SKM-1 treated with dmso at 0.1 percent for 144 hours (cell line): ENCODE measurements around the gene POMC.
"Not testable (repeated sequence)": the region's sequence is repeated elsewhere in the genome, so short reads cannot be mapped to it uniquely, and the experiment has no call there.

Experiments
- DNase-seq: peaks from one replicate; lab custom pipeline; 2025; ENCODE audit not compliant: unreplicated experiment; lab: John Stamatoyannopoulos, UW

POMC gene

DNA sequence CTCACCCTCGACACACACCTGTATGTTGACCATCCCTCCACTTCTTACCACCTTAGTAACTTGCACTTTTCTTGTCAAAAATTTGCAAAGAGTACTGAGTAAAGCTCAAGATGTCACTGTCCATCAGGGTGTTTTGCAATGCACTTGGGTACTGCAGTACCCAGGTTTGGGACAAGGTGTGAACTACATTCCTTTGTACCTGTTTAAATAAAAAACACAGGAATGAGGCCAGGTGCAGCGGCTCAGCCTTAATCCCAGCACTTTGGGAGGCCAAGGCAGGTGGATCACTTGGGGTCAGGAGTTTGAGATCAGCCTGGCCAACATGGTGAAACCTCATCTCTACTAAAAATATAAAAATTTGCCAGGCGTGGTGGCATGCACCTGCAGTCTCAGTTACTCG is 27.8 kb downstream of the POMC start:
- not testable (repeated sequence) for DNase-seq

- no peak for DNase-seq
Measured at GRCh38 chr2:25132693-25133092, 35.7 kb downstream of the POMC start.

DNA sequence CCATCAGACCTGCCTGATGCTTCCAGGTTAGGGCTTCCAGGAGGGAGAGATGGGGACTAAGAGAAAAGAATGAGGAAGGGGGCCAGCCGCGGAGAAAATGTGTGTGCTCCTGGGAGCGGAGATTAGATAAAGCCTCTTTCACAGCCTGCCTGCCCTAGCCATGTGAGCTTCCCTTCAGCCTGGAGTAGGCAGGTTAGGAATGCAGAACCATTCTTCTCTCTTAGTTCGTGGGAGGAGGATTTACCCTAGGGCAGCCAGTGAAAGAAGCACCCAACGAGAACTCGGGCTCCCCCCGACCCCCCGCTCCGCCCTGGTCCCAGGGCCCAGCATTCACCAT is 36.1 kb downstream of the POMC start:
- no peak for DNase-seq

DNA sequence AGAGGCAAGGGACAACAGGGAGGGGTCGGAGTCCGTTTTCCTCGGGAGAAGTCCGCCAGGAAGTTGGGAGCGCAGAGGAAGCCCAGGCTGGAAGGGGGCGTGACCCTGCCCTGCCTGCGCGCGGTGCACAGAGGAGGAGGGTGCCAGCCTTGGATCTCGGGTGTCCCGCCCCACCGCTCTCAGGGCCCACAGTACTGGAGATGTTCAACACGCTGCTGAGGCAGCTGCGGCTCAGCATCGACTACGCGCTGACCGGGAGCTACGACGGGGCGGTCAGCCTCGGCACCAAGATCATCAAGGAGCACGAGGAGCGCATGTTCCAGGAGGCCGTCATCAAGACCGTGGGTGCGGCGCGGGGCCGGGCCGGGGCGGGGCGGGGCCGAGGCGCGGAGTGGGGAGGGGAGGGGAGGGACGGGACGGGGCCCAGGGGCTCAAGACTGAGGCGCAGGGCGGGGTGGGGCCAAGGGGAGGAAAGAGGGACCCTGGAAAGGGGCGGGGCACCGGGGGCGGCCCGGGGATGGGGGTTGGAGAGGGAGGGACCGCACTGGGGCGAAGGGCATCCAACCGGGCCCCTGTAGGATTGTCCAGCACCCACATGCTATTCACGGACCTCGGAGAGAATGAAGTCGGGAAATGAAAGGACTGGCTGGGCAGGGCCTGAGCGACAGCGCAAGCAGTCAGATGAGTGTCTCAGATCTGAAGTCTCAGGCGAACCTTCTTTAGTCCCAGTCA is 36.6 kb downstream of the POMC start:
- DNase-seq, result no peak

DNA sequence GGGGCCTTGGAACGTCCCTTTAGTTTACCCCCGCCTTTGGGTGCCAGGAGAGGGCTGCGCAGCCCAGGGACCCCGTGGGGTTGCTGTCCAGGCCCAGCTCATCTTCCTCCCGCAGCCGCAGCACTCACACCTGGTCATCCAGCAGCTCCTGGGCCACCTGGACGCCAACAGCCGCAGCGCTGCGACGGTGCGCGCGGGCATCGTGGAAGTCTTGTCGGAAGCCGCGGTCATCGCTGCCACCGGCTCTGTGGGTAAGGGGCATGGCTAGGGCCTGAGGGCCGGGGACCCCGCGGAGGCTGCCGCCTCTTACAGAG is 37.2 kb downstream of the POMC start:
- no peak for DNase-seq

- no peak for DNase-seq
Measured at GRCh38 chr2:25129901-25130520, 38.4 kb downstream of the POMC start.

DNA sequence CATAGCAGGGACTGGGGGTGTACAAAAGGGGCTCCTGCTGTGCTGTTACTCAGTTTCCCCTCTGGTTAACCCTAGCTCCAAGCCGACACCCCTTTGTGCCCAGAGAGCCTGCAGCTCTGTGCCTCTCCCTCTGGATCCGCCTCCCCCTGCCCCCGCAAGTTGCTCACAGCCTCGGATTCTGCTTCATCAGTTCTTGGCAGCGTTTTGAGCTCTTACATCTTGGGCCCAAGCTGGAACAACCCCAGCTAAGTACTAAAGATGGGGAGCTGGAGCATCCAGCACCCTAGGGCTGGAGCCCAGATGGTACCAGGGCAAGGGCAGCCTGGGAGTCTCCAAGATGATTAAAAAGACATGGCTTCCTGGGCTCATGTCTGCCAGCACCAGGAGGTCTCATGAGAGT is 40.7 kb downstream of the POMC start:
- no peak for DNase-seq

- not testable (repeated sequence) for DNase-seq
Measured at GRCh38 chr2:25127071-25127470, 41.3 kb downstream of the POMC start.

DNA sequence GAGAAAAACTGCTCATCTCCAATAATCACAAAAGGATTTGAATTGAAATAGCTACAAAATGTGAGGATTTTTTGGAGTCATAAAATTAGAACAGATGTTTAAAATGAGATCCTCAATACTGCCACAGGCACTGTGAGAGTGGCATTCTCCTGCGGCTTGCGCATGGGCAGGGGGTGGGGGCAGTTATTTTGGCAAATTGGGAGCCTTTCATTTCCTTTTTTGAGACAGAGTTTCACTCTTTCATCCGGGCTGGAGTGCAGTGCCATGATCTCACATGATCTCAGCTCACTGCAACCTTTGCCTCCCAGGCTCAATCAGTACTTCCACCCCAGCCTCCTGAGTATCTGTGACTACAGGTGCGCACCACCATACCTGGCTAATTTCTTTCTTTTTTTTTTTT is 42.4 kb downstream of the POMC start:
- DNase-seq, result no peak

- no peak for DNase-seq
Measured at GRCh38 chr2:25125189-25125588, 43.2 kb downstream of the POMC start.

DNA sequence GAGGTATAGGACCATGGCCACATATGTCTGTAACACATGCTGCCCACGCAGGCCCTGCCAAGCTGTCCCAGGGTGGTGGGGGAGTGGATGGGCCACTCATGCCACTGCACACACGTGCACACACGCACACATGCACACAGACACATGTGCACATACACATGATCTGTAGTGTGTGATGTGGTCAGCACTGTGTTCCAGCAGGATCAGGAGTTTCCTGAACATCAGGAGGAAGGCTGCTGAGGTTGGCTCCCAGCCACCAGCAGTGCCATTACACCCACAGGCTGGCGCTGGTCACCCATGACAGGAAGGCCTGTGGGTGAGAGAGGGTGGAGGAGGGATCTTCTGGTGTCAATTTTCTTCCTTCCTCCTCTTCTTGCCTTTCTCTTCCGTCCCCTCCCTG is 44.7 kb downstream of the POMC start:
- no peak for DNase-seq

DNA sequence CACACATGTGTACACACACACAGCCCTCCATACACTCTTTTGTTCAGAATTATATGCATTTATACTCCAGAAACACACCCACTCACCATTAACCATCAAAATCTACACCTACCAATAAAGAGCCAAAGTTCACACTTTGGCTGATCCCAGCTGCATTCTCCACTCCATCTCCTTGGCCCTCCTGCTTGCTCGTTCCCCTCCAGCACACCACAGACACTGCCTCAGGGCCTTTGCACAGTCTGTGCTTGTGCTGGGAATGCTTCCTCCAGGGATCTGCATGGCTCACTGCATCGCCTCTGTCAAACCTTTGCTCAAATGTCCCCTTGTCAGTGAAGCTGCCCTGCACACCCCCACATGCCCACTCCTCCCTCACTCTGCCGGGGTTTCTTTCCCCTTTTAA is 46.0 kb downstream of the POMC start:
- no peak for DNase-seq

DNA sequence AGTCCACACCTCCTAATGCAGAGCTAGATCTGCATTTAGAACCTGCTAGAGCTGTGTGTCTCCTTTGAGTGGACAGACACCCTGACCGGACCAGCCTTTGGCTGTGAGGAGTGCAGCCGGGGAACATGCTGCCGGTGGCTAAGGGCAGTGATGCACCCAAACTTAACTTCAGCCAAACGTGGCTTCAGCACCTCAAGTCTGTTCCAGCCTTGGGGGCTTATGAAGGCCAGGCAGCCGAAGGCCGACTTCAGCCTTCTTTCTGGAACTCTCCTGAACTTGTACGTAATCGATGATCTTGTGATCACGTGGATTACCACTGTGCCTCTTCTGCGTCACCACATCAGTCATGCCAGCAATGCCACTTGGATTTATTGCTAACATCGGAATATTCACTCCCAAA is 49.1 kb downstream of the POMC start:
- no peak for DNase-seq

DNA sequence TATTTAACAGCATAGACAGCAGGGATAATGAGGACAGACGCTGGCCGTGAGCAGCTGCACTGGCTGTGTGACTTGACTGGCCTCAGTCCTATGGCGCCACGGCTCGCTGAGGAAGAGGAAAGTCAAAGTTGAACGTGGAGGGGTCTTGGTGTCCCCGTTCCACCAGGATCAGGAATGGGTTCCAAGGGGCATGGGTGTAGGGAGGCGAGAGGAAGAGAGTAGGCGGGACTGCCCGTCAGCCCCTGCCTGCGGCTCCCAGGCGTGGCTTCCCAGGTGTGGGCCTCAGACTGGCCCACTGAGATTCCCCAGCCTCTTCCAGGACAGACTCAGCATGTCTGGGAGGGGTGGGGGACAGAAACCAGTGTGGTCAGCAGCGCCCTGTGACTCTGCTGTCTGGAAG is 51.4 kb downstream of the POMC start:
- DNase-seq, result no peak

GRCh38 chr2:25115902-25116301 is 52.5 kb downstream of the POMC start:
- DNase-seq, result no peak

GRCh38 chr2:25115249-25115883 is 53.0 kb downstream of the POMC start:
- no peak for DNase-seq

GRCh38 chr2:25112113-25112512 is 56.3 kb downstream of the POMC start:
- DNase-seq, result no peak
